OCI-LY7 (cell line): Measurements from ENCODE around the gene STAT6.

ENCODE experiments used
- EZH2phosphoT487 ChIP-seq: fragments of 200-600 bp; sonication (generic); IDR thresholded peaks from 2 replicates; pipeline ENCODE4 v1.6.1; 2018; ENCODE audit warnings: low read depth, borderline replicate concordance, mild to moderate bottlenecking, mixed run types, antibody characterized with exemption, low read length, moderate library complexity, mixed read lengths
- TF ChIP-seq, protein P1 (sequence below): fragments of 200-600 bp; sonication (generic); conservative IDR thresholded peaks from 2 replicates; pipeline ENCODE4 v1.5.1; 2014; ENCODE audit warnings: mild to moderate bottlenecking, antibody characterized with exemption, low read length, moderate library complexity, mixed read lengths

DNA sequence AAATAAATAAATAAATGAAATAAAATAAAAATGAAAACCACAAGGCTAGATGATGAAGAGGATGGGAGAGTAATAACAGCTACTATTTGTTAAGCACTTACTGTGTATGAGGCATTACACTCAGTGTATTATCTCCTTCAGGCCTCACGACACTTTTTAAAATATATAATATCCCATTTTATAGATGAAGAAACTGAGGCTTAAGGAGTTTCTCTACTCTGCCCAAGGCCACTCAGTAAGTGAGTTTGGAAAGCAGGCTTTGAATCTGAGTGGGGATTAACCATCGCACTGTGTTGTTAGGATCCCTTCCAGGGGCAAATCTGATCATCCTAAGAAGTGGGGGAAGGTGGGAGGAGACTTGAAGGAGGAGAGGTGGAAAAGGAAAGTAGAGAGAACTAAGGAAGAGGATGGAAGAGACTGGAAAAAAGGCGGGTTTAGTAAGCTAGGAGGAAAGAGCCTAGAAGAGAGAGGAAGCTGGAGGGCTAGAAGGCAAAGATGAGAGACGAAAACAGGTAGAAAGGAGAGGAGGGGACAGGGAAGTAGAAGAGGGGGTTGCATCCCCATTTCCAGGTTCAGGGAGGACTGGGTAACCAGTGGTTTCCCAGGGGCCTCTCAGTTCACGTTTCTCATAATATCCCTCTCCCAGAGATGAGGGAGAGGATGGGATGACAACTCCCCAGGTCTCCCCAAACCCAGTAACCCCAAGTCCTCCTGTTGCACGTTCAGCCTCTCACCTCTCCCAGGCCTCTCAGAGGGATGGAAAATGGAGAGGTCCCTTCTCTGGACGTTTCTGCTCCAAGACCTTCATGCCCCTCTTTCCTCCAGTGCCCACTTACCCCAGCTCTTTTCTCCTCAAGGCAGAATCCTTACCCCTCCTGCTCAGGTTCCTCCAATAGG lies 1.7 kb downstream of the STAT6 start:
- TF ChIP-seq, protein P1, sequence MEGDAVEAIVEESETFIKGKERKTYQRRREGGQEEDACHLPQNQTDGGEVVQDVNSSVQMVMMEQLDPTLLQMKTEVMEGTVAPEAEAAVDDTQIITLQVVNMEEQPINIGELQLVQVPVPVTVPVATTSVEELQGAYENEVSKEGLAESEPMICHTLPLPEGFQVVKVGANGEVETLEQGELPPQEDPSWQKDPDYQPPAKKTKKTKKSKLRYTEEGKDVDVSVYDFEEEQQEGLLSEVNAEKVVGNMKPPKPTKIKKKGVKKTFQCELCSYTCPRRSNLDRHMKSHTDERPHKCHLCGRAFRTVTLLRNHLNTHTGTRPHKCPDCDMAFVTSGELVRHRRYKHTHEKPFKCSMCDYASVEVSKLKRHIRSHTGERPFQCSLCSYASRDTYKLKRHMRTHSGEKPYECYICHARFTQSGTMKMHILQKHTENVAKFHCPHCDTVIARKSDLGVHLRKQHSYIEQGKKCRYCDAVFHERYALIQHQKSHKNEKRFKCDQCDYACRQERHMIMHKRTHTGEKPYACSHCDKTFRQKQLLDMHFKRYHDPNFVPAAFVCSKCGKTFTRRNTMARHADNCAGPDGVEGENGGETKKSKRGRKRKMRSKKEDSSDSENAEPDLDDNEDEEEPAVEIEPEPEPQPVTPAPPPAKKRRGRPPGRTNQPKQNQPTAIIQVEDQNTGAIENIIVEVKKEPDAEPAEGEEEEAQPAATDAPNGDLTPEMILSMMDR = no peak
- no peak for TF ChIP-seq EZH2phosphoT487
